Keratinocyte (primary cell): ENCODE results near the gene HCN2.

Source experiments
- EZH2 ChIP-seq: IDR thresholded peaks from one replicate; pipeline ENCODE4 v1.6.1; 2012; ENCODE audit warnings: inconsistent platforms, mild to moderate bottlenecking, low read length, moderate library complexity
- TF ChIP-seq, protein P1 (sequence below), 3 experiments: IDR thresholded peaks in 1 of 3; conservative IDR thresholded peaks in 1 of 3; optimal IDR thresholded peaks in 1 of 3; 2 replicates in 2 of 3; 3 replicates in 1 of 3; pipeline versions ENCODE3 to v1.5.1; 2011; ENCODE audit warnings: low read length in 3 of 3, mild to moderate bottlenecking in 3 of 3, moderate library complexity in 2 of 3, control low read depth in 1 of 3, inconsistent platforms in 1 of 3; ENCODE audit not compliant: insufficient read depth in 2 of 3; ENCODE audit errors: extremely low read depth in 1 of 3

GRCh38 chr19:650121-650520 is 60.4 kb downstream of the HCN2 start:
- TF ChIP-seq, protein P1, sequence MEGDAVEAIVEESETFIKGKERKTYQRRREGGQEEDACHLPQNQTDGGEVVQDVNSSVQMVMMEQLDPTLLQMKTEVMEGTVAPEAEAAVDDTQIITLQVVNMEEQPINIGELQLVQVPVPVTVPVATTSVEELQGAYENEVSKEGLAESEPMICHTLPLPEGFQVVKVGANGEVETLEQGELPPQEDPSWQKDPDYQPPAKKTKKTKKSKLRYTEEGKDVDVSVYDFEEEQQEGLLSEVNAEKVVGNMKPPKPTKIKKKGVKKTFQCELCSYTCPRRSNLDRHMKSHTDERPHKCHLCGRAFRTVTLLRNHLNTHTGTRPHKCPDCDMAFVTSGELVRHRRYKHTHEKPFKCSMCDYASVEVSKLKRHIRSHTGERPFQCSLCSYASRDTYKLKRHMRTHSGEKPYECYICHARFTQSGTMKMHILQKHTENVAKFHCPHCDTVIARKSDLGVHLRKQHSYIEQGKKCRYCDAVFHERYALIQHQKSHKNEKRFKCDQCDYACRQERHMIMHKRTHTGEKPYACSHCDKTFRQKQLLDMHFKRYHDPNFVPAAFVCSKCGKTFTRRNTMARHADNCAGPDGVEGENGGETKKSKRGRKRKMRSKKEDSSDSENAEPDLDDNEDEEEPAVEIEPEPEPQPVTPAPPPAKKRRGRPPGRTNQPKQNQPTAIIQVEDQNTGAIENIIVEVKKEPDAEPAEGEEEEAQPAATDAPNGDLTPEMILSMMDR (optimal IDR thresholded peaks at IDR 0.05 in 1 of 3, IDR thresholded peaks at IDR 0.05 in 1 of 3, conservative IDR thresholded peaks at IDR 0.05 in 1 of 3; ENCODE audit: extremely low read depth in 1 of 3, insufficient read depth in 2 of 3, low read length in 3 of 3): no peak
- TF ChIP-seq EZH2: no peak
